Parathyroid adenoma (tissue), 2 donors: Measurements from ENCODE around the gene FAM78A.
"Not testable (repeated sequence)": the region's sequence is repeated elsewhere in the genome, so short reads cannot be mapped to it uniquely, and the experiment has no call there.

Experiments
- H2AFZ ChIP-seq: fragments of 300-600 bp; sonication (generic); one replicate; pipeline ENCODE4 v1.7.0; 2017; ENCODE audit warnings: antibody characterized with exemption, mild to moderate bottlenecking
- H3K27ac ChIP-seq: fragments of 300-600 bp; sonication (generic); one replicate; pipeline ENCODE4 v1.7.0; 2017
- H3K27me3 ChIP-seq: fragments of 300-600 bp; sonication (generic); one replicate; pipeline ENCODE4 v1.7.0; 2017; ENCODE audit warnings: low read length; ENCODE audit not compliant: control insufficient read depth, insufficient read depth
- H3K36me3 ChIP-seq: fragments of 300-600 bp; sonication (generic); one replicate; pipeline ENCODE4 v1.7.0; 2017; ENCODE audit warnings: low read length; ENCODE audit not compliant: control insufficient read depth, insufficient read depth
- H3K4me1 ChIP-seq: fragments of 300-600 bp; sonication (generic); one replicate; pipeline ENCODE4 v1.7.0; 2017; ENCODE audit warnings: control low read depth
- H3K4me2 ChIP-seq: fragments of 300-600 bp; sonication (generic); one replicate; pipeline ENCODE4 v1.7.0; 2017; ENCODE audit warnings: low read length
- H3K4me3 ChIP-seq: fragments of 300-600 bp; sonication (generic); one replicate; pipeline ENCODE4 v1.7.0; 2017; ENCODE audit warnings: low read depth, low read length
- H3K79me2 ChIP-seq: fragments of 300-600 bp; sonication (generic); one replicate; pipeline ENCODE4 v1.7.0; 2017; ENCODE audit warnings: control low read depth
- H3K9ac ChIP-seq: fragments of 300-600 bp; sonication (generic); one replicate; pipeline ENCODE4 v1.7.0; 2017; ENCODE audit warnings: mild to moderate bottlenecking
- H3K9me3 ChIP-seq: fragments of 300-600 bp; sonication (generic); one replicate; pipeline ENCODE4 v1.7.0; 2017; ENCODE audit warnings: low read length; ENCODE audit not compliant: control insufficient read depth
- TF ChIP-seq, protein P1 (sequence below): fragments of 300-600 bp; sonication (generic); IDR thresholded peaks from one replicate; pipeline ENCODE4 v1.7.0; 2017; ENCODE audit warnings: antibody characterized with exemption, mild to moderate bottlenecking
- donor health status: primary hyperparathyroidism.

The FAM78A gene

DNA sequence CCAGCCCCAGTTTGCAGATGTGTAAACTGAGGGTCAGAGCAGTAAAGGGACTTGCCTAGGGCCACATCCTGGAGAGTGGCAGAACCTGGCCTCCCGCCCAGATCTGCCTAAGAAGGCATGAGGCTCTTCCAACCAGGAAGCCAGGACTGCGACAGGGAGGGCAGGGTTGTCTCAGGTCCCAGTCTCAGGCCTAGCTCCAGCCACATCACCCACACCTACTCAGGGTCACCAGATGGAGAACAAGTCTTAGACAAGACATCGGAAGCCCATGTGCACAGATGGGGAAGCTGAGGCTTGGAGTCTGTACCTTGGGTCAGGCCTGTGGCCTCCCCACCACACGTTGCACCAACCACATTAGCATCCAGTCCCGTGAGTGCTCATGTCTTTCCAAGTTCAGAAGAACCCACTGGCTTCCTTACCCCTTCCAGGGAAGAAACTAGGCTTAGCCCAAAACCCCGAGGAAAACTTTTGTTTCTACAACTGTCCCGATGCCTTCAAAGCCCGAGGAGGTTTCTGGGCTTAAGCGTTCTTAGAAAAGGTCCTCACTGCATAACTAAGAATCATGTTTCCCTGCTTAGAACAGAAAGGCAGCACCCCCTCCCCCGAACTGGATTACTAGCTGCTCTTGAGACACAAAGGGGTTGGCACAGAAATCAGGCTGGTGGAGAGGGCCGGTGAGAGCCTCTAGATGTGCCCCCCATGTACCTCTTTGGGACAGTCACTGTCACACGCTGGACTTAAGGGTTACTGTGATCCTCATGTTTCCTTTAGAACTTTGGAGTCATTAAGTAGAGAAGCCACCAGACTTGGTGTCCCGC, 2.2 kb downstream of the FAM78A start:
- Histone ChIP-seq H3K4me1 (no peaks in the 10 kb centered on the region), H3K9ac (no peak overlapping the region)

DNA sequence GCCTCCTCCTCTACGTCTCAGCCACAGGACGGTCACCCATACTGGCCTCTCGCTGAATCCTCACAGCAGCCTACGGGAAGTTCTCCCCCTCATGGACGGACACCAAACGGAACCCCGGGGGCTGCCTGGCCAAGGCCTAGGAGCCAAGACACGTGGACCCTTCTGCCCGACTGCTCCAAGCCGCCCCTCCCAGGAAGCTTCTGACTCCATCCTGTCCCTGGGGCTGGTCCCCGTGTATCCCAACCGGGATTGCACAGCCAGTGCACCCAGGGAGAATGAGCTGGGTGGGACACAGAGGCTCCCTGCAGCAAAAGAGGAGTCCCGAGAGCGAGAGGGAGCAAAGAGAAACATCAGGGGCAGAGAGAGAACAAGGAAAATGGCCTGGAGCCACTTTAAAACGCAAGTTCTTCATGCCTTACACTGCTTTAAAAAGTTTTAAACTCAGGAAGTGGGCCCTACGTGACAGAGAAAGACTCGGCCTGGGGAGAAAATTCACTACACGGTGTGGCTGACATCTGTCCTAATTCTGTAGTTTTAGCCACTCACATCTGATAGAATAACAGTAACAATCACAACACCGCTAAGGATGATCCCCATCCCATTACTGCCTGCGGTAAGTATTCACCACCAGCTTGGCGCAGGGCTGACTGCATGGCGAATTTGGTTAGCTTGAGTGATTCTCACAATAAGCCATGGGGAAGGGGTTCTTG, 3.0 kb downstream of the FAM78A start:
- H3K4me2 ChIP-seq = no peak overlapping the region
- H3K36me3 ChIP-seq = no peaks in the 10 kb centered on the region
- H3K4me1 ChIP-seq = no peaks in the 10 kb centered on the region
- no peaks in the 10 kb centered on the region for H3K27me3 ChIP-seq
- H3K79me2 ChIP-seq = no peaks in the 10 kb centered on the region
- no peak overlapping the region for H3K9ac ChIP-seq
- H3K9me3 ChIP-seq = no peaks in the 10 kb centered on the region
- peak overlapping the region; percentile 56 for H3K27ac ChIP-seq
- no peak overlapping the region for H2AFZ ChIP-seq
- TF ChIP-seq, protein P1, sequence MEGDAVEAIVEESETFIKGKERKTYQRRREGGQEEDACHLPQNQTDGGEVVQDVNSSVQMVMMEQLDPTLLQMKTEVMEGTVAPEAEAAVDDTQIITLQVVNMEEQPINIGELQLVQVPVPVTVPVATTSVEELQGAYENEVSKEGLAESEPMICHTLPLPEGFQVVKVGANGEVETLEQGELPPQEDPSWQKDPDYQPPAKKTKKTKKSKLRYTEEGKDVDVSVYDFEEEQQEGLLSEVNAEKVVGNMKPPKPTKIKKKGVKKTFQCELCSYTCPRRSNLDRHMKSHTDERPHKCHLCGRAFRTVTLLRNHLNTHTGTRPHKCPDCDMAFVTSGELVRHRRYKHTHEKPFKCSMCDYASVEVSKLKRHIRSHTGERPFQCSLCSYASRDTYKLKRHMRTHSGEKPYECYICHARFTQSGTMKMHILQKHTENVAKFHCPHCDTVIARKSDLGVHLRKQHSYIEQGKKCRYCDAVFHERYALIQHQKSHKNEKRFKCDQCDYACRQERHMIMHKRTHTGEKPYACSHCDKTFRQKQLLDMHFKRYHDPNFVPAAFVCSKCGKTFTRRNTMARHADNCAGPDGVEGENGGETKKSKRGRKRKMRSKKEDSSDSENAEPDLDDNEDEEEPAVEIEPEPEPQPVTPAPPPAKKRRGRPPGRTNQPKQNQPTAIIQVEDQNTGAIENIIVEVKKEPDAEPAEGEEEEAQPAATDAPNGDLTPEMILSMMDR = no peak
- no peak overlapping the region for H3K4me3 ChIP-seq

More for the DNA sequence above, 2.2 kb downstream of the FAM78A start:
- TF ChIP-seq, protein P1 = no peak
- H2AFZ ChIP-seq = no peak overlapping the region
- H3K4me3 ChIP-seq = no peak overlapping the region
- no peaks in the 10 kb centered on the region for H3K79me2 ChIP-seq
- H3K4me2 ChIP-seq = peak overlapping the region; percentile 9
- H3K36me3 ChIP-seq = no peaks in the 10 kb centered on the region
- peak overlapping the region; percentile 56 for H3K27ac ChIP-seq
- H3K9me3 ChIP-seq = no peaks in the 10 kb centered on the region
- H3K27me3 ChIP-seq = no peaks in the 10 kb centered on the region

DNA sequence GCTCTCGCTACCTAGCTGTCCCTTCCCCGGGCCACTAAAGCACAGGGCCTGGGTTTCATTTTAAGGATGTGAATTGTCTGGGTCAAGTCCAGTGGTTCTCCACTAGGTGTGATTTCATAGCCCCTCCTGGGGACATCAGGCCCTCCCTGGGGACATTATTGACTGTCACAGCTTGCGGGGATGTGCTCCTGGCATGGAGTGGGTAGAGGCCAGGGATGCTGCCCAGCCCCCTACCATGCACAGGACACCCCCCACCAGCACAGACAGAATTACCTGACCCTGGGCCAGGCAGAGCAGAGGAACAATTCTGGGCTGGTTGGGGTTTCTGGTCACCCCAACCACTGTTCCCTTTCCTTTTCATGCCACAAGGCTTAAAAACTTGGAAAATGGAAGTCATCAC, 4.1 kb downstream of the FAM78A start:
- no peak overlapping the region for H3K4me2 ChIP-seq
- H3K9ac ChIP-seq = no peak overlapping the region
- H3K27me3 ChIP-seq = no peaks in the 10 kb centered on the region
- TF ChIP-seq, protein P1 = no peak
- no peaks in the 10 kb centered on the region for H3K4me1 ChIP-seq
- H3K4me3 ChIP-seq = no peak overlapping the region
- peak overlapping the region; percentile 39 for H3K27ac ChIP-seq
- H3K79me2 ChIP-seq = no peaks in the 10 kb centered on the region
- no peaks in the 10 kb centered on the region for H3K36me3 ChIP-seq
- no peaks in the 10 kb centered on the region for H3K9me3 ChIP-seq
- H2AFZ ChIP-seq = no peak overlapping the region

DNA sequence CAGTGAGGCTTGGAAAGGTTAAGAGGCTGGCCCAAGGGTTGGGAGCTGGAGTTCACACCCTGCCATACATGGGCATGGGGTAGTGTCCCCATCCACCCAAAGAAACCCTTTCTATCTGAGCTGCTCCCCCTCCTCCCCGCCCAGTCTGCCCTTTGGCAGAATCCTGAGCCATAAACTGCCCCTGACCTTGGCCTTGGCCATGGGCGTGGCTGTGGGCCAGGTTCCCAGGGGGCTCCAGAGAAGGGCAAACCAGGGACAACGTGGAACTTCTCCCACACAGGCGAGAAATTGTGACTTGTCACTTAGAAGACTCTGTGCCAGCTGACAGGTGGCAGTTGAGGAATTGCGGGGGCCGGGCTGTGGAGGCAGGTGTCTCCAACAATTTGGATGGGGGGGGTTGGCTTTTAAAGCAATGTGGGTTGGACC, 4.8 kb downstream of the FAM78A start:
- Histone ChIP-seq H3K4me2 (no peak overlapping the region), H3K9ac (no peak overlapping the region), H3K27ac (peak overlapping the region; percentile 30), H3K4me3 (no peak overlapping the region), H3K27me3 (no peaks in the 10 kb centered on the region), H2AFZ (no peak overlapping the region), H3K9me3 (no peaks in the 10 kb centered on the region), H3K79me2 (no peaks in the 10 kb centered on the region), H3K4me1 (no peaks in the 10 kb centered on the region), H3K36me3 (no peaks in the 10 kb centered on the region)
- TF ChIP-seq, protein P1 = no peak

DNA sequence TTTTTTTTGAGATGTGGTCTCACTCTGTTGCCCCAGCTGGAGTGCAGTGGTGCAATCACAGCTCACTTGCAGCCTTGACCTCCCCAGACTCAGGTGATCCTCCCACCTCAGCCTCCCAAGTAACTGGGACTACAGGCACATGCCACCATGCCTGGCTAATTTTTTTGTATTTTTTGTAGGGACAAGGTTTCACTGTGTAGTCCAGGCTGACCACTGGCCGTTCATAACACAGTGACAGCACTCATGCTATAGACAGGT, 5.4 kb downstream of the FAM78A start:
- not testable (repeated sequence) for H2AFZ ChIP-seq

More for the DNA sequence above, 5.4 kb downstream of the FAM78A start:
- peak overlapping the region; percentile 30 for H3K27ac ChIP-seq
- not testable (repeated sequence) for H3K36me3 ChIP-seq, H3K79me2 ChIP-seq, H3K4me2 ChIP-seq, H3K9me3 ChIP-seq, H3K4me3 ChIP-seq, H3K4me1 ChIP-seq, H3K27me3 ChIP-seq, H3K9ac ChIP-seq
